ENCODE results near the gene SPN.
"Not testable (repeated sequence)": the region's sequence is repeated elsewhere in the genome, so short reads cannot be mapped to it uniquely, and the experiment has no call there.

Gene SPN

DNA sequence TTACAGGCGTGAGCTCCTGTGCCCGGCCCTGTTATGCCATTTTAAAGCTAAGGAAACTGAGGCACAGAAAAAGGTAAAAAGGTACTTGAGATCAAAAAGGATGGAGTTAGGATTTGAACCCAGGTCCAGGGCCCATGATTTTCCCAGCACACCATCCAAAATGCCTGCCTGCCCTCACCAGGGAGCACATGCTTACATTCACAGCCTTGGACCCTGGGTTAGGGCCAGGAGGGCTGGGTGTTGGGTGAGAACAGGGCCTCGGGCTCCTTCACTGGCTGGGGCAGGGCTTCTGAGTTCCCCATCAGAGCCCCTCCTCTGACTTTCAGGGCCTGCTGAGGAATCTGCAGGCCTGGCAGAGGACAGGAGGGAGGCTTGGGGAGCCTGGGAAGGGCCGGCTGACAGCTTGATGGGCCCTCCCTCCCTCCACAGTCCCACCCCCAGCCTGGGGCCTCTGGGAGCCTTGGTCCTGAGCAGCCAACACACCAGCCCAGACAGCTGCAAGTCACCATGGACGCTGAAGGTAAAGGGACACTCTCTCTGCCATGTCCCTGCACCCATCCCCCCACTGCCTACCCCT is 15.7 kb downstream of the SPN start, which contains the start of gene QPRT:
QPRT (plus strand) TSS at position 490 of the 577 bp plus-strand sequence; CDS start at position 508, 18 bp downstream.
- peak in 1 of 2 donors; percentile 31 for DNase-seq

DNA sequence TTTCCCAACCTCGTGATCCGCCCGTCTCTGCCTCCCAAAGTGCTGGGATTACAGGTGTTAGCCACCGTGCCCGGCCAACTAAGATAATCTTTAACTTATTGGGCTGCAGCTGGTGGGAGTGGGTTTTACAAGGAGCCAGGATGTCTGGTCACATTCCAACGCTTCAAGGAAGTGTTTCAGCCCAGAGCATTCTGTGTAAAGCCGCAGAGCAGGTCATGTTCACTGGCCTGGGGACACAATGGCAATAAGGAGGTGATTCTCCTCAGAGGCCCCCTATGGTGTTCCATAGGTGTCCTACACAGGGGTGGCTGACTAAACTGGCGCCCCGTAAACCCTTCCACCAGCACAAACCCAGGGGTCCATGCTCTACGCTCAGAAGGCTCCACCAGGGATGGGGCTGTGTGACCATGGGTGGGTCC is 17.1 kb downstream of the SPN start:
- DNase-seq = no peak

DNA sequence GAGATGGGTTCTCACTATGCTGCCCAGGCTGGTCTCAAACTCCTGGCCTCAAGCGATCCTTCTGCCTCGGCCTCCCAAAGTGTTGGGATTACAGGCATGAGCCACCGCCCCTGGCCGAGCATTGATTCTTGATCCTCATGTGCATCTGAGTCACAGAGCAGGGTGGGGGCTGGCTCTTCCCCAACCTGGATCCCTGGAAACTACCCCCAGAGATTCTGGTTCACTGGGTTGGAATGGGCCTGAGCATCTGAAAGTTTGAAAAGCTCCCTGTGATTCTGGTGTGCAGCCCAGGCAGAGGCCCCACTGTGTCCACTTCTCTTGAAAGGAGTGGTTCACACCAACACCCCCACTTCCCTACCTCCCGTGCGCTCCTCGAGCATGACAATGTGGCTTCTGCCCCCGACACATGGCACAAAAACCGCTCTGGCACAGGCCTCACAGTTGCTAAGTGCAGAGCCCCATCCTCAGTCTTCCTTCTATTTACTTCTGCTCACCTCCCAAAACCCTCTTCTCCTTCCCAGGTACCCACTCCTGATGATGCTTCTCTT is 20.6 kb downstream of the SPN start:
- DNase-seq = no peak

DNA sequence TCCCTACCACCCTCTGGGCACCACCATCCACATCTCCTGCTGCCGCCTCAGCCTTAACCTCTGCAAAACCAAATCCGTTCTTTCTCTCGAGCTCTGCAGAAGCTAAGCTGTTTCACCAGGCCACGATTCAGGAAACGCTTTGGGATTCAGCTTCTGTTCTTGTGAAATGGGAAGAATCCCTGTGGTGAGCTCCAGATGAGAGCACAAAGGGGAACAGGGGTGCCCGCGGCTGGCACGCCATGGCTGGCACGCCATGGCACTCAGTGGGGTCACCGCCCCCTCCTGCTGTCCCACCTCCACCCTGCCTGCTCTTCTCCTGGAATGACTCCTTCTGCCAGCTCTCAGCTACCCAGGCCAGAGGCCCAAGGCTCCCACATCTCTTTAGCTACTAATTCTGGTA is 21.6 kb downstream of the SPN start:
- DNase-seq = no peak

DNA sequence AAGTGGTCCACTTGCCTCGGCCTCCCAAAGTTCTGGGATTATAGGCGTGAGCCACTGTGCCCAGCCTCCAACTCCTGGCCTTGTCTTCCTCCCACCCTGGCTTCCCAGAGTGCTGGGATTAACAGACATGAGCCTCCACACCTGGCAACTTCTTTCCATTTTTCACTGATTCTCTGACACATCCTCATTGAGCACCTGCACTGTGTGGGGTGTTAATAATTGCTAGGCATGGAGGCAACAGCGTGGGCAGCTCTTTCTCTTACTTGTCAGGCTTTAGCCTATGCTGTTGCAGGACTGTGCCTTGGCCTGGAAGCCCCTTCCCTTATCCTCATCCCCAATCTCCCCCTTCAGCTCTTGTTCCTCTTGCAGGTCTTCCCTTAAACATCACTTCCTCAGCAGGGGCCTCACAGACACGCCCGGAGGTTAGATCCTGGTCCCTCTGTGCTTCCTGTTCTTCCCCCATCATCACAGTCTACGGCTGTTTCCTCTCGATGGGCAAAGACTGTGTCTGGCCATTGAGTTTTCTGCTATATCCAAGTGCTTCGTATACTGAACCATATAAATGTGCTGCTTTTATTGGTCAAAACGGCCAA is 23.8 kb downstream of the SPN start:
- no peak for DNase-seq

DNA sequence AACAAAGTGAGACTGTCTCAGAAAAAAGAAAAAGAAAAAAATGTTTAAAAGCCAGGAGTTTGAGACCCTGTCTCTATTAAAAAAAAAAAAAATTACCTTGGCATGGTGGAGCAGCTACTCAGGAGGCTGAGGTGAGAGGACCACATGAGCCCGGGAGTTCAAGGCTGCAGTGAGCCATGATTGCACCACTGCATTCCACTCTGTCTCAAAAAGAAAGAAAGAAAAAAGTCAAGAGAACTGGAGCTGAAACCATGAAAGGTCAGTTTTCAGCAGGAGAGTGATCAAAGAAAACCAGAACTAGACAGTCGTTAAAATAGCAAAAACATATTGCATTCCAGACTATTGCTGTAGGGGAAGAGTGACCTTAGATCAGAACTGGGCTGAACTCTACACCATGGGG is 24.7 kb downstream of the SPN start:
- DNase-seq = no peak

DNA sequence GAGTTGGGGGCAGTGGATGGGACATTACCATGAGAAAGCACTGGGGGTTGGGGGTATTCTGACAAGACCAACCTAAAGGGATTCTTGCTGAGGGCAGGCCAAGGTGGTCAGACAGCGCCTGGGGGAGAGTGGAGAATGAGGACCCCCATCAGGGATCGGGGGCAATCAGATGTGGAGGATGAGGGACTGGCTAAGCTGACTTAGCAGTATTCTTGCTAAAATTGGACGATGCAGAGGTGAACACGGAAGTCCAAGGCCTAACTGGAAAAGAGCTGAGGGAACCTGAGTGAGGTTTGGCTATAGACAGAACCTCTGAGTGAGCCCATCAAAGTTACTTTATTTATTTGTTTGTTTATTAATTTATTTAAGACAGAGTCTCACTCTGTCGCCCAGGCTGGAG is 25.1 kb downstream of the SPN start:
- DNase-seq = no peak

DNA sequence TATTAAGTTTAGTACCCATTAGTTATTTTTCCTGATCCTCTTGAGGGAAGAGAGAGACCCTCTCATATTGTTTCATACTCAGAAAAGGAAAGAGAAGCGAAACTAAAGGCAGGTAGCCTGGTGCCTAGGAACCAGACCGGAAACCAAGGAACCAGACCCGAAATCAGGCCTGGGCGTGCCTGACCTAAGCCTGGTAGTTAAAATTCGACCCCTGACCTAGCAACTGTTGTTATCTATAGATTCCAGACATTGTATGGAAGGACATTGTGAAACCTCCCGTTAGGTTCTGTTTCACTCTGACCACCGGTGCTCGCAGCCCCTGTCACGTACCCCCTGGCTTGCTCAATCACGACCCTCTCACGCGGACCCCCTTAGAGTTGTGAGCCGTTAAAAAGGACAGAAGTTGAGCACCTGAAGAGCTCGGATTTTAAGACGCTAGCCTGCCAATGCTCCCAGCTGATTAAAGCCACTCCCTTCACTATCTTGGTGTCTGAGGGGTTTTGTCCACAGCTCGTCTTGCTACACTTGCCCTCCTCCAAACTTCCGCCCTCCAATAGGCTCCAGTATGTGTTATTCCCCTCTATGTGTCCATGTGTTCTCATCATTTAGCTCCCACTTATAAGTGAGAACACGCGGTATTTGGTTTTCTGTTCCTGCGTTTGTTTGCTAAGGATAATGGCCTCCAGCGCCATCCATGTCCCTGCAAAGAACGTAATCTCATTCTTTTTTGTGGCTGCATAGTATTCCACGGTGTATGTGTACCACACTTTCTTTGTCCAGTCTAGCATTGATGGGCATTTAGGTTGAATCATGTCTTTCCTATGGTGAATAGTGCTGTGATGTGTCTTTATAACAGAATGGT is 26.7 kb downstream of the SPN start:
- DNase-seq = not testable (repeated sequence)

DNA sequence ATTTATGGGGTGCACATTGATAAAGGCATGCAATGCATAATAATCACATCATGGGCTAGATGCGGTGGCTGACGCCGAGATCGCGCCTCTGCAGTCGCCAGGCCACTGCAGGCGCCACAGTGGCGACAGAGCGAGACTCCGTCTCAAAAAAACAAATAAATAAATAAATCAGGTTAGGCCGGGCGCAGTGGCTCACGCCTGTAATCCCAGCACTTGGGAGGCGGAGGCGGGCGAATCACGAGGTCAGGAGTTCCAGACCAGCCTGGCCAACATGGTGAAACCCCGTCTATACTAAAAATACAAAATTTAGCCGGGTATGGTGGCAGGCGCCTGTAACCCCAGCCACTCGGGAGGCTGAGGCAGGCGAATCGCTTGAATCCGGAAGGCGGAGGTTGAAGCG is 29.6 kb downstream of the SPN start:
- not testable (repeated sequence) for DNase-seq

DNA sequence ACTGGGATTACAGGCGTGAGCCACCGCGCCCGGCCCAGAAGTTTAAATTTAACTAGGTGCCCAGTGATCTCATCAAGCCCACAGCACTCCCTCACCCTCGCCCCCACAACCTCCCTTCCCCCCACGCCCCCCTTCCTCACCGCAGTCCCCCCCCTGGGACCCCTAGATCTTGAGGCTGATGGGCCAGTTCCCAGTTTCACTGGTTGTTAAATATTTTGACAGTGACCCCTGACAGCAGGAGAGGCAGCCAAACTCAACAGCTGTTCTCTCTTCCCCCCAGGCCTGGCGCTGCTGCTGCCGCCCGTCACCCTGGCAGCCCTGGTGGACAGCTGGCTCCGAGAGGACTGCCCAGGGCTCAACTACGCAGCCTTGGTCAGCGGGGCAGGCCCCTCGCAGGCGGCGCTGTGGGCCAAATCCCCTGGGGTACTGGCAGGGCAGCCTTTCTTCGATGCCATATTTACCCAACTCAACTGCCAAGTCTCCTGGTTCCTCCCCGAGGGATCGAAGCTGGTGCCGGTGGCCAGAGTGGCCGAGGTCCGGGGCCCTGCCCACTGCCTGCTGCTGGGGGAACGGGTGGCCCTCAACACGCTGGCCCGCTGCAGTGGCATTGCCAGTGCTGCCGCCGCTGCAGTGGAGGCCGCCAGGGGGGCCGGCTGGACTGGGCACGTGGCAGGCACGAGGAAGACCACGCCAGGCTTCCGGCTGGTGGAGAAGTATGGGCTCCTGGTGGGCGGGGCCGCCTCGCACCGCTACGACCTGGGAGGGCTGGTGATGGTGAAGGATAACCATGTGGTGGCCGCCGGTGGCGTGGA is 31.5 kb downstream of the SPN start:
- no peak for DNase-seq

DNA sequence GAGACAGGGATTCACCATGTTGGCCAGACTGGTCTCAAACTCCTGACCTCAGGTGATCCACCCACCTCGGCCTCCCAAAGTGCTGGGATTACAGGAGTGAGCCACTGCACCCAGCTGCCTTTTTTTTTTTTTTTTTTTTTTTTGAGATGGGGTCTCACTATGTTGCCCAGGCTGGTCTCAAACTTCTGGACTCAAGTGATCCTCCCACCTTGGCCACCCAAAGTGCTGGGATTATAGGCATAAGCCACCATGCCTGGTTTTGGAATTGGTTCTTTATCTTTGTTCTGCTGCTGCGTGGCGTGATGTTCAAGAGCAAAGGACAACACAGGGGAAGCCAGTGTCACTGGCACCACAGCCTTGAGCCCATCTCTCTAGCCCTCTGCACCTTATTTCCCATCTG is 32.6 kb downstream of the SPN start:
- DNase-seq = not testable (repeated sequence)

DNA sequence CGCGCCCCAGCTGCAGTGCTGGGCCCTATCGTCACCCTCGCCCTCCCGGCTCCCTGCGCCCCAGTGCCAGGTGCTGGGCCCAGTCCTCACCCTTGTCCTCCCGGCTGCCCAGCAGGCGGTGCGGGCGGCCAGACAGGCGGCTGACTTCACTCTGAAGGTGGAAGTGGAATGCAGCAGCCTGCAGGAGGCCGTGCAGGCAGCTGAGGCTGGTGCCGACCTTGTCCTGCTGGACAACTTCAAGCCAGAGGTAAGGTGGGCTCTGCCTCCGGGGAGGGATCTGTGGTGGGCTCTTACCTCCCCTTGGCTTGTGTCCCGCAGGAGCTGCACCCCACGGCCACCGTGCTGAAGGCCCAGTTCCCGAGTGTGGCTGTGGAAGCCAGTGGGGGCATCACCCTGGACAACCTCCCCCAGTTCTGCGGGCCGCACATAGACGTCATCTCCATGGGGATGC is 33.9 kb downstream of the SPN start:
- no peak for DNase-seq

DNA sequence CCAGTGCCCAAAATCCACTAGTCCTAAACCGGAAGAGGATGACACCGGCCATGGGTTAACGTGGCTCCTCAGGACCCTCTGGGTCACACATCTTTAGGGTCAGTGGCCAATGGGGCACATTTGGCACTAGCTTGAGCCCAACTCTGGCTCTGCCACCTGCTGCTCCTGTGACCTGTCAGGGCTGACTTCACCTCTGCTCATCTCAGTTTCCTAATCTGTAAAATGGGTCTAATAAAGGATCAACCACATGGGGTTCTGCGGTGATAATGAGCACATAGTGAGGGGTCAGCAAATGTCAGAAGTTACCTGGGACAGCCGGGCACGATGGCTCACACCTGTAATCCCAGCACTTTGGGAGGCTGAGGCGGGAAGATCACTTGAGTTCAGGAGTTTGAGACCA is 34.3 kb downstream of the SPN start:
- no peak for DNase-seq

DNA sequence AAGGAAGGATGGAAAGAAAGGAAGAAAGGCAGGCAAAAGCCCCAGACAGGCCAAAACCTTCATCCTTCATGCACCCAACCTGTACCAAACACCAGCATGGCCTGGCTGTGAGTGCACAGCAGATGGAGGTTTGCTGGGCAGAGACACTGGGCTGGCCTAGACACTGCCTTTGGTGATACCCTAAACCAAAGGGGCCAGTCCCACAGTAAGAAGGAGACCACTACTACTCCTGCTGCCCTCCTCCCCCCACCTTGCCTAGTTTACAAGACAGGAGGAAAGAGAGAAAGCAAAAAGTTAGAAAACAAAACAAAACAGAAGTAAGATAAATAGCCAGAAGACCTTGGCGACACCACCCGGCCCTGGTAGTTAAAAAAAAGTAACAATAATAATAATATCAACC is 35.0 kb downstream of the SPN start:
- DNase-seq = no peak

DNA sequence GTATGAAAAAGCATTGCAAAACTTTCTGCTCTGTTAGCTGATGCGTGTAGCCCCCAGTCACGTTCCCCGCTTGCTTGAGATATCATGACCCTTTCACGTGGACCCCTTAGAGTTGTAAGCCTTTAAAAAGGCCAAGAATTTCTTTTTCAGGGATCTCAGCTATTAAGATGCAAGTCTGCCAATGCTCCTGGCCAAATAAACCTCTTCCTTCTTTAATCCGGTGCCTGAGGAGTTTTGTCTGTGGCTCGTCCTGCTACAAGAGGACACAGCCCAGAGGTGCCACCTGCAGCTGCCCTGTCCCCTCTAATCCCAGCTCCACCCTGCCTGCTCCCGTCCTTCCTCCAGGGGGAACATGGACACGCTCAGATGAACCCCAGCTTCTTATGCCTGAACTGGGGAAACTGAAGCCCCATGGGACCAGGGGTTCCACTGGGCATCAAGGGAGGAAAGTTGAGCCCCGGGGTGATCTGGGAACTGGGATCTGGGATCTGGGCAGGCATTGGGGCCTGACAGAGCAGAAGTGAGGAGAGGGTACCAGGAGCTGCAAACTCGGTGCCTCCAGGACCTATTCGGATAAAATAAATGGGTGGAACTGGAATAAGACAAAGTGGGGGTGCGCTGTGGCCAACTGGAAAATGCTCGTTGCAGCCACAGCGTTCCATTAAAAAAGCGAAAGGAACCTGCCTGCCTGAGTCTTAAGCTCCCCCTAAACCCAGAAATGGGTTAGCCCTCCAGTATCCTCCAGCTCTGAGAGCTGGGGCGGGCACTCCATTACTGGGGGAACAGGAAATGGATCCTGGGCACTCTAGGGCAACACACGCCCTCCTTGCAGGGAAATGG is 35.7 kb downstream of the SPN start:
- no peak for DNase-seq

DNA sequence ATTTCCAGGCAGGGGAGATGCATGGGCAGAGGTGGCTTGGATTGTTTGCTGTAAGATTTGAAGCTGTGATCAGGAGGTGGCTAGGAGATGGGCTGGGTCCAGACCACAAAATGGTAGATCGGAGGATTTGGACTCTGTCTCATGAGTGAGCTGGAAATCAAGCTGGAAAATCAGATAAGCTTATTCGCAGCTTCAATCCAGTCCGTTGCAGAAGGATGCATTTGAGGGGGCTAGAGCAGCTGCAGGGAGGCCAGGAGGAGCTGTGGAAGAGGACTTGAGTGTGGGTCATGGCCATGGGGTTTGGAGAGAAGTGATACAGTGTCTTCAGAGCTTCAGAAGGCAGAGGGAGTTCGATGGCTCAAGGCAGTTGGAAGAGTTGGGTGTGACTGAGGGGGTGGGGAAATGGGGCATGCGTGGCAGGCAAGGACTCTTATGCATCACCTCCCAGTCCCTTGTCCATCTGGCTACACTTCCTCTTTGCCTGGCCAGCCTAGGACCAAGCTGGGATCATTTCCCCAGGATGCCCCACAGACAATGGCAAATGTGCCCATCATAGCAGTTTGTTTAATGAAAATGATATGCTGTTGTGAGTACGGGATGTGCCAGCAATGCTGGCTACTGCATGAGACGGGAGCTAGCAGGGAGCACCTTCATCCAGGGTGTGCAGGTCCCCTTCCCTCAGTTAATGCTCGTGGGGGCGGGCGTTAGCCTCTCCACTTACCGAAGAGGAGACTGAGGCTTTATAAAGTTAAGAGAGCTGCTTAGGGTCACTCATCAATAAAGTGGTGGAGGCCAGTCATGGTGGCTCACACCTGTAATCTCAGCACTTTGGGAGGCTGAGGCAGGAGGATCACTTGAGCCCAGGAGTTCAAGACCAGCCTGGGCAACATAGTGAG is 36.5 kb downstream of the SPN start:
- DNase-seq = no peak

DNA sequence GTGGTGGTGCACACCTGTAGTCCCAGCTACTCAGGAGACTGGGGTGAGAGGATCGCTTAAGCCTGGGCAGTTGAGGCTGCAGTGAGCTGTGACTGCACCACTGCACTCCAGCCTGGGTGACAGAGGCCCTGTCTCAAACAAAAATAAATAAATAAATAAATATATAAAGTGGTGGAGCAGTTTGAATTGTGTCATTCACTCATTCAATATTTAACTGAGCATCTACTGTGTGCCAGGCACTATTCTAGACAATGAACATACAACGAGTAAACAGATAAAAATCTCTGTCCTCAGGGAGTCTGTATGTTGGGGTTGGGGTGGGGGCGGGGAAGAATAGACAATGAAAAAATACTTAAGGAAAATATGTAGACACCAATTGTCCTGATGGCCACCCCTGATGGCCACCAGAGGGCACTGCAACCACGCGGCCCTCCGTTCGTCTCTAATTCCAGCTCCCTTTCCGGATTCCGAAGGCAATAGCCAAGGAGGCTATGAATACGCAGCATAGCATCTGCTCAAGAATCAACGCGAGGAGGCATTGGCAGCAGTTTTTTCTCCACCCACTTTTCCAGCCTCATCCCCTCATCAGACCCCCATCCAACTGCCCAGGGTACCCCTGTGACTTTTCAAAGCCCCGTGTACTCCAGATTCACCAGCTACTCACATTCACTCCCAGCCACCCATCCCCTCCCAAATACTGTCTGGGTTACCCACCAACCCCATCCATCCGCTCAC is 37.4 kb downstream of the SPN start:
- peak; percentile 38 to 43 for DNase-seq

DNA sequence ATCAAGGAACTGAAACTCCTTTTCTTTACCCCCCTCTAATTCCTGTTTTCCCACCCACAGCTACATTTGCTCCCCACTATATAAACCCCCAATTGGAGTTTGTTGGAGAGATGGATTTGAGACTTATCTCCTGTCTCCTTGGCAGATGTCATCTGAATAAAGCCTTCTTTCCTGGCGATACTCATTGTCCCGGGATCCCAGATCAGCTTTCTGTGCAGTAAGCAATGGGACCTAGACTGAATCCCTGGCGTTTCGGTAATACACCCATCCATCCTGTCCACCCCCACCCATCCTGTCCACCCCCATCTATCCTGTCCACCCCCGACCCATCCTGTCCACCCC is 38.1 kb downstream of the SPN start:
- DNase-seq = no peak

DNA sequence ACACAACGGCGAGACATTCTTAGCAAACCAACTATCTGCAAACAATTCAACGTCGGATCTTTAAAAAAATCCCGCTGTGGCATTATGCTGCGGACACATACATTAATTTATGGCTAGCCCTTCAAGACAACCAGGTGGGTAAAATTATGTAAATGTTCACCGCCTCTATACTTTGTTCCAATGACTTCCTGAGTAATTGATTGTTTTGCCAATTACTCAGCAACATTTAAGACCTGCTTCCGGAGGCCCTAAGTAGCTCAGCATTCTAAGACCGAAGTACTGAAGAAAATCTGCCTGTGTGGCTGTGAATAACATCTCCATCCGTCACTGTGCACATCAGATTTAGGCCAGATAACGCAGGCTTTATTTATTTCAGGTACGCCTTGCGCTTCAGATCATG is 39.2 kb downstream of the SPN start:
- DNase-seq = no peak

DNA sequence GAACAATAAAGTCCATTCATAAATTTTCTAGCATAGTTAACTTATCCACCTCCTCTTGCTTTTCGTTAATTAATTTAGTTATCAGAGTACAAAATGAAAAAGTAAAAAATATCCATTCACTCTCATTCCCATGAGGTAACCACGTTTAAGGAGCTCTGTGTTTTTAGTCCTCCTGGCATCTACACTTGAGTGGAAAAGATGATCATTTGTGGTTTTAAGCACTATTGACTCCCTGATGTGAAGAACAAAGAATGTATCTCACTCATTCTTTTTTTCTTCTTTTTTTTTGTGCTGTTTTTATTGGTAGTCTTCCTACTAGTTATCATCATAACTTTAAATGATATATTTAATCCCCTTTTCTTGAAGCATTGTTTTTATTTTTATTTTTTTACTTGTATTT is 42.0 kb downstream of the SPN start:
- DNase-seq = no peak

Measured in hippocampal formation (tissue), 2 donors.